ELF-1 (cell line): ENCODE measurements around the gene XRCC1.
A peak's percentile ranks its signal among the peaks of the same experiment; 100 is the strongest.
"Not testable (repeated sequence)": the region's sequence is repeated elsewhere in the genome, so short reads cannot be mapped to it uniquely, and the experiment has no call there.

Experiments used
- DNase-seq: peaks from one replicate; pipeline ENCODE4 v3.0.0-alpha.2; 2016; ENCODE audit warnings: low read depth, low spot score

XRCC1 gene

GRCh38 chr19:43522929-43523328 is 52.4 kb downstream of the XRCC1 start:
- no peak for DNase-seq

- peak; percentile 87 for DNase-seq
Measured at GRCh38 chr19:43519436-43520088, 55.8 kb downstream of the XRCC1 start.

- DNase-seq = no peak
Measured at GRCh38 chr19:43518051-43518450, 57.3 kb downstream of the XRCC1 start.

GRCh38 chr19:43512399-43512798 is 62.9 kb downstream of the XRCC1 start:
- not testable (repeated sequence) for DNase-seq

GRCh38 chr19:43511324-43511723 is 64.0 kb downstream of the XRCC1 start:
- no peak for DNase-seq

GRCh38 chr19:43510713-43511112 is 64.6 kb downstream of the XRCC1 start:
- no peak for DNase-seq

- DNase-seq = no peak
Measured at GRCh38 chr19:43507880-43508279, 67.4 kb downstream of the XRCC1 start.

- no peak for DNase-seq
Measured at GRCh38 chr19:43506629-43507028, 68.7 kb downstream of the XRCC1 start.

GRCh38 chr19:43505941-43506340 is 69.4 kb downstream of the XRCC1 start:
- DNase-seq = no peak

- no peak for DNase-seq
Measured at GRCh38 chr19:43505186-43505456, 70.2 kb downstream of the XRCC1 start.

GRCh38 chr19:43504426-43505185 is 70.7 kb downstream of the XRCC1 start, which contains the start of gene PHLDB3:
PHLDB3 (minus strand) TSS chr19:43504746; CDS start chr19:43504118, 628 bp downstream.
- DNase-seq = no peak

- DNase-seq = peak; percentile 97
Measured at GRCh38 chr19:43503501-43504425, 71.6 kb downstream of the XRCC1 start.

- no peak for DNase-seq
Measured at GRCh38 chr19:43502419-43502976, 72.8 kb downstream of the XRCC1 start.

GRCh38 chr19:43501661-43502418 is 73.5 kb downstream of the XRCC1 start:
- peak; percentile 84 for DNase-seq

GRCh38 chr19:43499042-43499441 is 76.3 kb downstream of the XRCC1 start:
- DNase-seq = no peak

- no peak for DNase-seq
Measured at GRCh38 chr19:43498233-43498842, 77.0 kb downstream of the XRCC1 start.

- no peak for DNase-seq
Measured at GRCh38 chr19:43496960-43497359, 78.4 kb downstream of the XRCC1 start.

GRCh38 chr19:43495082-43495481 is 80.2 kb downstream of the XRCC1 start:
- peak; percentile 74 for DNase-seq
